ENCODE measurements around the gene SLC25A48.

GRCh38 chr5:135829681-135830383 lies 4.6 kb upstream of the SLC25A48 start:
- peak; percentile 75 to 83 for TF ChIP-seq CTCF (conservative IDR thresholded peaks at IDR 0.05 in 1 of 2, IDR thresholded peaks at IDR 0.05 in 1 of 2; ENCODE audit: low read depth in 1 of 2, low read length in 2 of 2)
- no peak for TF ChIP-seq EZH2 (IDR thresholded peaks at IDR 0.05; ENCODE audit: low read length, missing control alignments)

Data from fibroblast of lung (primary cell).